Lower leg skin (tissue), 4 donors: ENCODE measurements around the gene EYA2. TPM values are rescaled to one million over a fixed set of nuclear protein-coding genes. Genes with fewer than 3 reads are reported as not detected.

ENCODE experiments used
- DNase-seq, 2 donors: peaks; one replicate each; pipeline ENCODE4 v3.0.0-alpha.2; 2019; ENCODE audit warnings: low spot score in 2 of 2
- H3K4me3 ChIP-seq: fragments of 200-600 bp; sonication (generic); 2 replicates; pipeline ENCODE4 v1.5.1; 2017; ENCODE audit warnings: mild to moderate bottlenecking, low read depth; ENCODE audit not compliant: poor library complexity, severe bottlenecking
- CTCF ChIP-seq, 3 donors: fragments of 450-650 bp; IDR thresholded peaks; one replicate each; pipeline ENCODE4 v1.5.1; 2016; ENCODE audit warnings: antibody characterized with exemption in 3 of 3, mild to moderate bottlenecking in 3 of 3, moderate library complexity in 2 of 3
- POLR2A ChIP-seq, 2 donors: fragments of 450-650 bp; IDR thresholded peaks; one replicate each; pipeline ENCODE4 v1.6.1; 2016 to 2017; ENCODE audit warnings: antibody characterized with exemption in 2 of 2, mild to moderate bottlenecking in 1 of 2, moderate library complexity in 1 of 2
- WGBS, 2 donors: methylation state at CpG; one replicate each; pipeline ENCODE4 v1.1.5; 2018; 5-methylcytosine and 5-hydroxymethylcytosine counted together
- intact Hi-C: fragments of 100-400 bp; cut with DNase I; formaldehyde crosslinking; loops from one replicate; pipeline ENCODE4 v1.15.0; 2023; ENCODE audit warnings: low total_unique reads
- total RNA-seq, 4 donors: library from RNA; depleted of rRNA; stranded (reverse); fragments of >200 nt; gene quantifications; one replicate each; pipeline ENCODE4 v1.1.0, GENCODE V29; 2016

EYA2 gene
- total RNA-seq, 4 donors from 2014 or later = 0.63 to 6.1 (median 3.3) TPM

GRCh38 chr20:47042464-47042863 is 147.8 kb downstream of the EYA2 start:
- DNase-seq = no peak
- 86 to 90% methylated on average over 6 of the region's 6 CpGs for WGBS, 2 donors
- H3K4me3 ChIP-seq = no peak overlapping the region
- TF ChIP-seq CTCF (IDR thresholded peaks at IDR 0.05) (no peak), POLR2A (IDR thresholded peaks at IDR 0.05) (no peak)
- intact Hi-C loops = no loop called here

DNA sequence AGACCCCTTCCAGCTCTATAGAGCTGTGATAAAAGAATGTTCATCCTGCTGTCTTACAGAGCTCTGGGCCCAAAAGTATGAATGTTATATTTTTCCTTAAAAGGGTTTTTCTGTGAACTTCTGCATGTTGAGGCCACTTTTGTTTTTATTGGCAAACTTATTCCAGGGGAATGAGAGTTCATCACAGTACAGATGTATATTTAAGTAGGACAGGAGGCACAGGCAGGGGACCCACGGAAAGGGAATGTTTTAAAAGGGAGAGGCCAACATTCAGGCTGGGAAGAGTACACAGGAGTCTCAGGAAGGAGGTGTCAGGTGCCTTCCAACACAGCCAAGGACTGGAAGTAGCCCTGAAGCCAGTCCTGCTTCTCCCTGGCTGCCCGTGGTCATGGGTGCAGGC is 148.4 kb downstream of the EYA2 start:
- H3K4me3 ChIP-seq = no peak overlapping the region
- TF ChIP-seq POLR2A (IDR thresholded peaks at IDR 0.05) (no peak), CTCF (IDR thresholded peaks at IDR 0.05) (no peak)
- 64 to 66% methylated on average over 2 of the region's 2 CpGs for WGBS, 2 donors
- no peak for DNase-seq
- intact Hi-C loops = no loop called here

DNA sequence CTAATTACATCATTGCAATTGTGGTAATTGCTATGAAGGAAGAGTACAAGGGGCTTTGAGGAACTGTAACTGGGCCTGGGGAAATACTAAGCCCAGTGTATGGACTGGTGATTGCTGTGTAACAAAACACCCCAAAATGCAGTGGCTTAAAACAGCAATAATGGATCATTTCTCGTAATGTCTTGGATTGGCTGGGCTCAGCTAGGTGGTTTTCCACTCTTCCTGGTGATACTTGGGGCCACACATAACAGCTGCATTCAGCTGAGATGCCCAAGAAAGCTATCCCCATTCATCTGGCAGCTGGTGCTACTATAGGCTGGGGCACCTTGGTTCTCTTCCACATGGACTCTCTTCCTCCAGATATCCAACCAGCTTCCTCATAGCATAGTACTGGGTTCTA is 150.3 kb downstream of the EYA2 start:
- TF ChIP-seq POLR2A (IDR thresholded peaks at IDR 0.05) (no peak), CTCF (IDR thresholded peaks at IDR 0.05) (no peak)
- intact Hi-C loops = no loop called here
- WGBS, 2 donors = 84 to 88% methylated on average over 1 of the region's 1 CpG
- no peak for DNase-seq
- H3K4me3 ChIP-seq = no peak overlapping the region

- intact Hi-C loops = no loop called here
- no peak for DNase-seq
- H3K4me3 ChIP-seq = no peak overlapping the region
- WGBS, 2 donors = 77 to 80% methylated on average over 5 of the region's 5 CpGs
- TF ChIP-seq CTCF (IDR thresholded peaks at IDR 0.05) = no peak
- TF ChIP-seq POLR2A (IDR thresholded peaks at IDR 0.05) = no peak
Measured at GRCh38 chr20:47048054-47048453, 153.4 kb downstream of the EYA2 start.

DNA sequence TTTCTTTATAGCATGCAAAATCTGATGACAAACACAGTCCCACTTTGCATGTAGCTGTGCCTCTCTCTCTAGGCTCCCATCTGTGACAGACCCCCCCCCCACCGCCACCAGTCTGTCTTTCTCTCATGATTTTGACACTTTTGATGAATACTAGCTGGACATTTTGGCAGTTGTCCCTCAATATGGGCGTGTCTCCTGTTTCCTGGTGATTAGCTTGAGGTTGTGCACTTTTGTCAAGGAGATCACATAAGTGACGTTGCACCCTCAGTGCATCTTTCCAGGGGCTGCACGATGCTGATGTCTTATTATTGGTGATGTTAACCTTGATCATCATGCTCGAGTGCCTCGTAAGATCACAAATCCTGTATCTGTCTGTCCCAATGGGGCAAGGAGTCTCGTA is 155.1 kb downstream of the EYA2 start:
- DNase-seq = no peak
- no peak overlapping the region for H3K4me3 ChIP-seq
- TF ChIP-seq CTCF (IDR thresholded peaks at IDR 0.05) (no peak), POLR2A (IDR thresholded peaks at IDR 0.05) (no peak)
- 49% methylated on average over 7 of the region's 7 CpGs for WGBS, 2 donors
- intact Hi-C loops = no loop called here

DNA sequence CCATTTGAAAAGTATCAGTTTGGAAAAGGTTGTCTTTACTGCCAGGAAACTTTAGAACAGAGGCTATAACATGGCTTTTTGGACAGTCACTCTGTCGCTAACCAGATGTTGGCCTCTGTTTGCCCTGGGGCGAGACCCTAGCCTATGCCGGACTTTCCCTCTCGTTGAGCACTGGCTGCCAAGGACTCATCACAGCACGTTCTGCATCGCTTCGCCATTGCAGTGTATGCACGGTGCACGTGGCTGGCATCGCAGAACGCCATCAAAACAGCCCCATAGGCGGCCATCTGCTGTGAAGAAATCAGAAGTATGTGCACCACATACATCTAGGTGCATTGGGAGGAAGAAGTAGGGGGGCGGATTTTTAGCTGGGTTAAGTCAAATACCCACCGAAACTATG is 156.4 kb downstream of the EYA2 start:
- no peak for TF ChIP-seq POLR2A (IDR thresholded peaks at IDR 0.05)
- TF ChIP-seq CTCF (IDR thresholded peaks at IDR 0.05) = no peak
- WGBS, 2 donors = 71 to 76% methylated on average over 14 of the region's 14 CpGs
- peak in 1 of 2 donors; percentile 43 for DNase-seq
- H3K4me3 ChIP-seq = no peak overlapping the region
- intact Hi-C loops = no loop called here
